Pulmonary artery endothelial cell (primary cell): ENCODE results near the gene LILRB5. TPM values are rescaled to one million over a fixed set of nuclear protein-coding genes. Genes with fewer than 3 reads are reported as not detected.
"Not testable (repeated sequence)": the region's sequence is repeated elsewhere in the genome, so short reads cannot be mapped to it uniquely, and the experiment has no call there.

Experiments used
- DNase-seq: peaks from one replicate; pipeline ENCODE4 v3.0.0-alpha.2; 2011; ENCODE audit warnings: low read depth, low spot score
- total RNA-seq: library from RNA; depleted of rRNA; stranded (reverse); fragments of >200 nt; gene quantifications from 2 replicates; pipeline ENCODE4 v1.2.3, GENCODE V29; 2014

LILRB5 gene
- total RNA-seq, 1 donor from 2014 or later: not detected

DNA sequence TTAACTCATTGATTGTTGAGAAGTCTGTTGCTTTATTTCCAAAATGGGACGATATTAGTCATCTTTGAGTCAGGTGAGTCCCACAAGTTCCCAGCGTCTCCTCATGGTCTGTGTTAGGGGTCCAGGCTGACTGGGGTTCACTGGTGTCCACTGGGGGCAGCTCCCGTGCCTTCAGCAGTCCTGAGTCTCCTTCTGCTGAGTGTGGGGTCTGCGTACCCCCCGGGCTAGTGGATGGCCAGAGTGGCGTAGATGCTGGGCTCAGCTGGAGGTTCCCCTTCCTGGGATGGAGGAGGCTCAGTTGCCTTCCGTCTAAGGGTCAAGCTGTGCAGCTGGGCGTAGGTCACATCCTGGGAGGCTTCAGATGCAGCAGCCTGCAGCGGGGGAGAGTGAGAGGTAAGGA lies 40.2 kb downstream of the LILRB5 start:
- DNase-seq: no peak

DNA sequence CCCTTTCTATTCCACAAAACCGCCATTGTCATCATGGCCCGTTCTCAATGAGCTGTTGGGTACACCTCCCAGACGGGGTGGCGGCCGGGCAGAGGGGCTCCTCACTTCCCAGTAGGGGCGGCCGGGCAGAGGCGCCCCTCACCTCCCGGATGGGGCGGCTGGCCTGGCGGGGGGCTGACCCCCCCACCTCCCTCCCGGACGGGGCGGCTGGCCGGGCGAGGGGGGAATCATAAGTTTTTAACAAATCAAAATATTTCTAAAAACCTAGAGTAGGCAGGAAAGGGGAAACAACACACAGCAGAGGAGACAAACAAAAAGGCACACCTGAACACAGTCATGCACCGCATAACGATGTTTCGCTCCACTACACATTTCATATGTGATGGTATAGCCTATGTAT lies 42.3 kb downstream of the LILRB5 start:
- DNase-seq: not testable (repeated sequence)

DNA sequence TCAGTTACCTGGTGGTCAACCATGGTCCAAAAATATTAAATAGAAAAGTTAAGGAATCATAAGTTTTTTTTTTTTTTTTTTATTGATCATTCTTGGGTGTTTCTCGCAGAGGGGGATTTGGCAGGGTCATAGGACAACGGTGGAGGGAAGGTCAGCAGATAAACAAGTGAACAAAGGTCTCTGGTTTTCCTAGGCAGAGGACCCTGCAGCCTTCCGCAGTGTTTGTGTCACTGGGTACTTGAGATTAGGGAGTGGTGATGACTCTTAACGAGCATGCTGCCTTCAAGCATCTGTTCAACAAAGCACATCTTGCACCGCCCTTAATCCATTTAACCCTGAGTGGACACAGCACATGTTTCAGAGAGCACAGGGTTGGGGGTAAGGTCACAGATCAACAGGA lies 42.9 kb downstream of the LILRB5 start:
- not testable (repeated sequence) for DNase-seq

DNA sequence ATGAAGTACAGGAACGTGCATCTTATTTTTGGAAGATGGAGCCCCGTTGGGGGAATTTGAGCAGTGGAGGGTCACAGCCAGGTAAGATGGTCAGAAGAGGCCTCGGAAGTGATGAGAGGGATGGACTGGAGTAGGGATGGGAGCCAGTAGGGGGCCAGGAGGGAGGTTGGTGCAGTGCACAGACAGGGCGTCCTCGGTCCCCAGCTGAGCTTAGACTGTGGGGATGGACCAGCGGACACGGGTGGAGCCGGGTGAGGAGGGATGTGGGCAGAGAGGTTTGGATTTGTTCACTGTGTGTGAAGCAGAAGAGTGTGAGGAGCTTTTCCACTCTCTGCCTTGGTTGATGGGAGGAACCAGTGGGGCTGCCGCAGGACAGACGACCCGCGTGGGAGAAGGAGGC lies 45.8 kb downstream of the LILRB5 start:
- no peak for DNase-seq

DNA sequence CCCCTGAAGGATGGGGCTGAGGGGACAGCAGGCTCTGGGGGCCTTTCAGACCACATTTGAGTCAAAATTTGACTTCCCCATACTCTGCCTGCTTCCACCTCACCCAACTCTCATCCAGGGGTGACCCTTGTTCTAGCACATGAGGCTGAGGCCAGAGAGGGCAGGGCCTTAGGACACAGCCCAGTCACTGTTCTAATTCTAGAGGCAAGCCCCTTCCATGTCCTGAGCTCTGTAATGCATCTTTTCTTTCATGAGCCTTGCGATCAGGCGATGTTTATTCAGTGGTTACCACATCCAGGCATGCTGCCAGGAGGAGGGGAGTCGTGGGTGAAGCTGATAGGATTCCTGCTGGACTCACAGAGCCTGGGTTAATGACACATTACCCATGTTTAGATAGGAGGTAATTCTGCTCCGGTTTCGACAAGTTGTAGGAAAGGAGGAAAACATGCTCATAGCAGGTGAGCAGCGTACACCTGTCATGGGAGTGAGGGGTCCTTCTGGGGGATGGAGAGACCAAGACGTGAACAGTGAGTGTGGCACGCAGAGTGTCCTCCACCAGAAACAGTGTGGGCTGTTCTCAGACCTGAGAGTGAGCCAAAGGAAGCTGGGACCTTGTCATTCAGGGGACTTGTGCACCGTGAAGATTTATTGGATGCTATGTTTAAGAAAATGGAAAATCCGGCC lies 47.1 kb downstream of the LILRB5 start:
- DNase-seq: peak; percentile 82

DNA sequence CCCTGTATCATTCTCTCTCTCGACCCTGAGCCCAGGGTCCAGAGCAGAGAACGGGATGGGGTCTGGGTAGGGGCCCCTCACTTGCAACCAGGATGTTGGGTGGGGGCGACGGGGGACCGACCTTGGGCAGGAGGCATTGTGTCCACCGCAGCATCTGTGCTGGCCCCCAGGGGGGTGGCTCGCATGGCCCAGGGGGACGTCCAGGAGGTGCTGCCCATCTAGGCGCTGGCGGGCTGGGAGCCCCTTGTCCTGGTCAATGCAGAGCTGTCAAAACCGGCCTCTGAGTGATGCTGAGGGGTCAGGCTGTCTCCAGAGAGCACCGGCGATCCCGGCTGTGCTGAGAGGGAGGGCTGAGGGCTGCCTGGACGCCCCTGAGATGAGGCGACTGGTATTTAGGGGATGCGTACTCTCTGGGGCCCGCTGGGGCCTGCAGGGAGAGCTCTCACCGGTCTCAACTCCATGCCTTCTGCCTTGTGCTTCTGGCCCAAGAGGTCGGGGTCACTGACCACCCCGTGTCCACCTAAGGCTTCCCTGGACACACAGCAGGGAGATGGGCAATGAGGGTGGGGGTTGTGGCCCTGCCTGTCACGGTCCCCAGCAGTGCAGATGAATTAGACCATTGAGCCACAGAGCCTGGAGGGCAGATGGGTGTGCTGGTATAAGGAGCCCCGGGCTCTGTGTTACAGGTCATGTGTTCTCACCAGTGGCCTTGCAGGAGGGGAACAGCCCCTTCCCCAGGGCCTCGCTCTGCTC lies 47.8 kb downstream of the LILRB5 start:
- no peak for DNase-seq

DNA sequence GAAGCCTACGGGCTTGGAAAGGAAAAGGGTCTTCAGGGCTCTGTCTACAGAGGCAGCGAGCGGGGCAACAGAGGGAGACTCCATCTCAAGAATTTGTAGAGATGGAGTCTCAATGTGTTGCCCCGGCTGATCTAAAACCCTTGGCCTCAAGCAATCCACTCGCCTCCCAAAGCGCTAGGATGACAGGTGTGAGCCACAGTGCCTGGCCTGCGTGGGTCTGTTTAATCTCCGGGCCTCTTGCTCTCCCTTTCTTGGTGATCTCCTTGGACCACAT lies 48.4 kb downstream of the LILRB5 start:
- no peak for DNase-seq

DNA sequence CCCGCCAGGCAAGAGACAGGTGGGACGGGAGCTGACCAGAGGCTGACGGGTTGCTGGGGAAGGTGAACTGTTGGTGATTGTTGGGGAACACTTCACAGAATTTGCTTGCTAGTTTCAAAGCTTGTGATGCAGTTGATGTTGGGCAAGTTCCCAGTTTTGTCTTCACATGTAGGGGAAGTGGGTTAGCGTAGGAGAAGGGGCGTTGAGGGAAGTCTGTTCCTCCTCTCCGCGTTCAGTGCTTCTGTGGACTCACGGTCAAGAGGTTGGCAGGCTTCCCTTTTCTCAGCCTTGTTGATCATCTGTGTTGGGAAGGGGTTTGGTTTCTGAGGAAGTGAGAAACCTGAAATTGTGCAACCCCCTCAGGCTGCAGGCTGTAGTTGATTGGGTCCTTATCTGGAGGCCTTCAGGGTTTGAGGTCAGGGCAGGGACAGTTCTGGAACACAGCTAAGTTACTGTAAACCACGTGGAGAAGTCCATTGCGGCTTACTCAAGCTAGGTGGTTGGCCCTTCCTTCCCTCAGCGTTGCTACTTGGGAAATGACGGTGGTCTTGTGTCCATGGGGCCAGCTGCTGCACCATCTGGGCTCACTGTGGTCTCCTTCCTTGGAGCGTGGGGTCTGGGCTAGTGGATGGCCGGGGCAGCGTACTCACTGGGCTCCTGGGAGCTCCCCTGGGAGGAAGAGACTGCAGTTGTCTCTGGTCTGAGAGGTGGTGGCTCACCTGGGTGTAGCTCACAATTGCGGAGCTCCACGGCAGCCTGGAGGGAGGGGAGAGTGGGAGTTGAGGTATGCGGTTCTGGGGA lies 48.9 kb downstream of the LILRB5 start:
- DNase-seq: peak; percentile 57

DNA sequence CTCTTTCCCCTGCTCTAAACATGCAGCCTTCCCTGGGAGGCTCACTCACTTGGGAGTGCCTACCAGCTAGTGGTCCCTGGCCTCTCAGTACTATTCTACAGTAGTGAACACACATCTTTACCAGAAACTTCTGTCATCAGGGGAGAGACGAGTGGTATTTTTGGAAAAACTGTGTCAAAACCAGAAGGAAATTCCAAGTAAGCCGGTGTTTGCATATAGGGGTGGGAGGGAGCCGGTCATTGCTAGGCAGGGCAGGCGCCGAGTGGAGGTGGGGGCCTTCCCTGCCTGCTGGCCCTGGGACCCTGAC lies 49.4 kb downstream of the LILRB5 start:
- DNase-seq: no peak

DNA sequence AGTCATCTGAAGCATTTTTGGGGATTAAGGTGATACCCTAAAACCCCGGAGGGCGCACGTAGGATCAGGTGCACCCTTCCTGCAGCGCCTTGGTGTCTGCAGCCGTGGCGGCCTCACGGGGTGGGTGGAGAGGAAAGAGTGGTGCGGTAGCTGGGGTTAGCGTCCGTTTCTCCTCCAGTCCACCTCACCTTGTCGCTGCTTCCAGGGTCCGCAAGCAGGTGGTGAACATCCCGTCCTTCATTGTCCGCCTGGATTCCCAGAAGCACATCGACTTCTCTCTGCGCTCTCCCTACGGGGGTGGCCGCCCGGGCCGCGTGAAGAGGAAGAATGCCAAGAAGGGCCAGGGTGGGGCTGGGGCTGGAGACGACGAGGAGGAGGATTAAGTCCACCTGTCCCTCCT lies 49.9 kb downstream of the LILRB5 start:
- not testable (repeated sequence) for DNase-seq

DNA sequence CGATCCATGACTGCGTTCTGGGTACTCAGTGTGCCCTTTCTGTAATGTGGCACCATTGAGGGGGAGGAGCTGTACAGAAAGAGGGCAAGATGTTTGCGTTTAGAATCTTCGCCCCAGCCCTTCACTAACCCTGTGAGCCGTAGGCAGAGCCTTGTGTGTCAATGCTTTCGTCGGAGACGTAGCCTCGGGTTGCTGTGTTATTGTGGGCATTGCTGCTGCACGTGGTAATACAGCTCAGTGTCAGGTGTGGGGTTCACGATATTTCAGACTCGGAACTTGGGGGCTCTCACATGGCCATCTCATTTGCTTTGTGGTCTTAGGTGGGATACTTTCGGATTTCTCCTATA lies 50.3 kb downstream of the LILRB5 start:
- DNase-seq: no peak

DNA sequence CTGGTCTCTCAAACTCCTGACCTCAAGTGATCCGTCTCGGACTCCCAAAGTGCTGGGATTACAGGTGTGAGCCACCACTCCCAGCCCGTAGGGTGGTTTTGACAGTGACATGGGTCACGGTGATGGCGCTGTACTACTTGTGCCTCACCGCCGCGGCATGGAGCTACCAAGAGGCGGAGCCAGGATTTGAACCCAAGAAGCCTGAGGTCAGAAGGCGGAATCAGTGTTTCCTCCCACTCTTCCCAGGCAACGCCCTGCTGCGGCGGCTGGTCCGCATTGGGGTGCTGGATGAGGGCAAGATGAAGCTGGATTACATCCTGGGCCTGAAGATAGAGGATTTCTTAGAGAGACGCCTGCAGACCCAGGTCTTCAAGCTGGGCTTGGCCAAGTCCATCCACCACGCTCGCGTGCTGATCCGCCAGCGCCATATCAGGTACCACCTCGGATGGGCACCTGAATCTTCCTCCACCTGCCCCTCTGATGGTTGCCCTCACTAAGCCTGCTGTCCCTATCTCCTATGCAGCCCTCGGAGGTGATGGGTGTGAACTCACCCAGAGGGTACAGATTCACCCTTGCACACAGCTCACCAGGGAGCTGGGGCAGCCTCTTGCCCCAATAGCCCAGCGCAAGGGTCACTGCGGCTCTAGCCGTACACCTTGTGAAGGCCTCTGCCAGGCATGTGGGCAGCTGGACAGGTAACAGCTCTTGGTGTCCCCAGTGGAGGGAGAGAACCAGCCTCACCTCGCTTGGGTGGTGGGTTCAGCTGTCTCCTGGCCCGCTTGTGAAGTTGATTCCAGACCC lies 50.8 kb downstream of the LILRB5 start:
- no peak for DNase-seq

DNA sequence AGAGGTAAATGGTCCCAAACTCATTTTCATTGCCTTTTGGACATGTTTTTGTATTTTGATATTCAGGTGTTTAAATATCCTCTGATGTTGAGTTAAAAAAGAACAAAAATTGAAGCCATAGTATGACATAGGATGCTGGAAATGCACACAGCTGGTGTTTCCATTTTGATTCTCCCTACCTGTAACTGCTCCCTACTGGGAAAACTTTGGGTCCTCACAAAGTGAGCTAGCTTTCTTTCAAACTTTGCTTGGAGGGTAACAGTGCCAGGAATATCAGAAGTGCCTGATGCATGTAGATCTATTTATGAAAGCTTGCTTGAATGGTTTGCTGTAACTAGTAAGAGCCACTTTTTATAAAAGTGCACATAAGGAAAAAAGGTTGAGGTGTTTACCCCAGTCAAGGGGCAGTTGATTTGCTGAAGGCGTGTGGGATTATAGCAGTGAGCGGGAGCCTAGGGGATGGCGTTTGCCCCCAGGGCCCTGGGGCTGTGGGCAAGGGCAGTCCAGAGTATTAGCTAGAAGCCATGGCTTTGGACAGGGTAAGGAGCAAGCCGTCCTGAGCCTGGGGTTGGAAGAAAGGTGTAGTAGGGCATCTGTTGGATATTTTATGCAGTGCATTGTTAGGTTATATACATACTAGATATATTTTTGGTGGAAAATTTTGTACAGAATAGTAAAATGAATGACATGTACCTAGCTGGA lies 52.2 kb downstream of the LILRB5 start:
- no peak for DNase-seq

DNA sequence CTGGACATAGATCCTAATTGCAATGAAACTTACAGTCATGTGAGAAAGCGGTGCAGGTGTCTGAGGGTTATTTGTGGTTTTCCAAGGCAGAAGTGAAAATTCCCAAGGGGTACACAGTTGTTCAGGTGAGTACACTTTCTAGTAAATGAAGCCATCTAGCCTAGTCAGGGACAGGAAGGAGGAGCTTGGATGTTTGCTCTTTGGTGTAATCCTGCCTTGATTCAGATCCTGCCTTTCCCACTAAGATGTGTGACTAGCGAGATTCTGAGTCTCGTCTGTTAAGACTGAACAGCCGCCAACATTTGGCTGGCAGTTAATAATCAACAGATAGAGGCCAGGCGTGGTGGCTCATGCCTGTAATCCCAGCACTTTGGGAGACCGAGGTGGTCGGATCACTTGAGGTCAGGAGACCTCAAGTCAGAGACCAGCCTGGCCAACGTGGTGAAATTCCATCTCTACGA lies 53.9 kb downstream of the LILRB5 start:
- no peak for DNase-seq

DNA sequence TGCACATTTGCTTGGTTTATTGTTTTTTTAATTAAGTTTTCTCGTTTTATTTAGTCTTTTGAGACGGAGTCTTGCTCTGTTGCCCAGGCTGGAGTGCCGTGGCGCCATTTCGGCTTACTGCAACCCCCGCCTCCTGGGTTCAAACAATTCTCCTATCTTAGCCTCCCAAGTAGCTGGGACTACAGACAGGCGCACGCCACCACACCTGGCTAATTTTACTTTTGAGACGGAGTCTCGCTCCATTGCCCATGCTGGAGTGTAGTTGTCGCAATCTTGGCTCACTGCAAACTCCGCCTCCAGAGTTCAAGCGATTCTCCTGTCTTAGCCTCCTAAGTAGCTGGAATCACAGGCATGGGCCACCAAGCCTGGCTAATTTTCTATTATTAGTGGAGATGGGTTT lies 55.1 kb downstream of the LILRB5 start:
- no peak for DNase-seq

DNA sequence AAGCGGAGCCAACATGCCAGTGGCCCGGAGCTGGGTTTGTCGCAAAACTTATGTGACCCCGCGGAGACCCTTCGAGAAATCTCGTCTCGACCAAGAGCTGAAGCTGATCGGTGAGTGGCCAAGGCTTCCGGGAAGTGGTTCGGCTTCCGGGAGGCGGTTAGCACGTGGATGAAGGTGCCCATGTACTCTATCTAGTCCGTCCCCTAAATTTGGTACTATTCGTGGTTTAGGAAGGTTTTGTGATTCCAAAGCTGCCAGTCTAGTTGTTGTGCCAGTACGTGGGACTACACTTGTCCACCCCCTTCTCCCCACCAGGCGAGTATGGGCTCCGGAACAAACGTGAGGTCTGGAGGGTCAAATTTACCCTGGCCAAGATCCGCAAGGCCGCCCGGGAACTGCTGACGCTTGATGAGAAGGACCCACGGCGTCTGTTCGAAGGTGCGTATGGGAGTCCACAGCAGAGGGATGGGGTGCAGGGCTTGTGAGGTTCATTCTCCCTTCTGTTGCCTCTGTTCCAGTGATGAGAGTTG lies 55.8 kb downstream of the LILRB5 start:
- DNase-seq: no peak

Other genes starting within 250 kb of the LILRB5 start
- gene VSTM1, start 193.4 kb downstream of the LILRB5 start, total RNA-seq: not detected in 2 replicates
- gene TARM1, start 175.9 kb downstream of the LILRB5 start, total RNA-seq: not detected in 2 replicates
- 0.07 TPM in 1 of 2 replicates, not detected in the other for gene OSCAR, start 156.5 kb downstream of the LILRB5 start, total RNA-seq
- gene NDUFA3, start 154.4 kb downstream of the LILRB5 start, total RNA-seq: 20.7 and 22.5 TPM in 2 replicates
- 15.0 and 22.8 TPM in 2 replicates for gene TFPT, start 141.6 kb downstream of the LILRB5 start, total RNA-seq
- 81.6 and 99.8 TPM in 2 replicates for gene PRPF31, start 141.5 kb downstream of the LILRB5 start, total RNA-seq
- gene CNOT3, start 119.5 kb downstream of the LILRB5 start, total RNA-seq: 8.8 and 14.5 TPM in 2 replicates
- 5.3 and 7.6 TPM in 2 replicates for gene LENG1, start 97.6 kb downstream of the LILRB5 start, total RNA-seq
- gene TMC4, start 84.1 kb downstream of the LILRB5 start, total RNA-seq: 0.11 and 0.86 TPM in 2 replicates
- gene MBOAT7, start 67.7 kb downstream of the LILRB5 start, total RNA-seq: 35.5 and 63.1 TPM in 2 replicates
- 58.7 and 65.7 TPM in 2 replicates for gene TSEN34, start 66.0 kb downstream of the LILRB5 start, total RNA-seq
- 1,456 and 2,816 TPM in 2 replicates for gene RPS9, start 56.4 kb downstream of the LILRB5 start, total RNA-seq
- gene LILRB3, start 34.3 kb downstream of the LILRB5 start, total RNA-seq: not detected in 2 replicates
- gene LILRA6, start 14.5 kb downstream of the LILRB5 start, total RNA-seq: not detected in 2 replicates
- gene LILRB2, start 23.8 kb upstream of the LILRB5 start, total RNA-seq: not detected in 2 replicates
- gene LILRA5, start 55.9 kb upstream of the LILRB5 start, total RNA-seq: not detected in 2 replicates
- not detected in 2 replicates for gene LILRA4, start 81.9 kb upstream of the LILRB5 start, total RNA-seq
- not detected in 2 replicates for gene LAIR1, start 107.7 kb upstream of the LILRB5 start, total RNA-seq
- not detected in 2 replicates for gene TTYH1, start 158.2 kb upstream of the LILRB5 start, total RNA-seq
- gene LENG8, start 191.9 kb upstream of the LILRB5 start, total RNA-seq: 26.8 and 33.6 TPM in 2 replicates
- 6.8 and 7.9 TPM in 2 replicates for gene LENG9, start 206.5 kb upstream of the LILRB5 start, total RNA-seq
- 30.2 and 35.7 TPM in 2 replicates for gene CDC42EP5, start 216.0 kb upstream of the LILRB5 start, total RNA-seq
- not detected in 2 replicates for gene LAIR2, start 245.6 kb upstream of the LILRB5 start, total RNA-seq